ENCODE data around the gene ZNF469.
A peak's percentile ranks its signal among the peaks of the same experiment; 100 is the strongest.

Gene ZNF469

DNA sequence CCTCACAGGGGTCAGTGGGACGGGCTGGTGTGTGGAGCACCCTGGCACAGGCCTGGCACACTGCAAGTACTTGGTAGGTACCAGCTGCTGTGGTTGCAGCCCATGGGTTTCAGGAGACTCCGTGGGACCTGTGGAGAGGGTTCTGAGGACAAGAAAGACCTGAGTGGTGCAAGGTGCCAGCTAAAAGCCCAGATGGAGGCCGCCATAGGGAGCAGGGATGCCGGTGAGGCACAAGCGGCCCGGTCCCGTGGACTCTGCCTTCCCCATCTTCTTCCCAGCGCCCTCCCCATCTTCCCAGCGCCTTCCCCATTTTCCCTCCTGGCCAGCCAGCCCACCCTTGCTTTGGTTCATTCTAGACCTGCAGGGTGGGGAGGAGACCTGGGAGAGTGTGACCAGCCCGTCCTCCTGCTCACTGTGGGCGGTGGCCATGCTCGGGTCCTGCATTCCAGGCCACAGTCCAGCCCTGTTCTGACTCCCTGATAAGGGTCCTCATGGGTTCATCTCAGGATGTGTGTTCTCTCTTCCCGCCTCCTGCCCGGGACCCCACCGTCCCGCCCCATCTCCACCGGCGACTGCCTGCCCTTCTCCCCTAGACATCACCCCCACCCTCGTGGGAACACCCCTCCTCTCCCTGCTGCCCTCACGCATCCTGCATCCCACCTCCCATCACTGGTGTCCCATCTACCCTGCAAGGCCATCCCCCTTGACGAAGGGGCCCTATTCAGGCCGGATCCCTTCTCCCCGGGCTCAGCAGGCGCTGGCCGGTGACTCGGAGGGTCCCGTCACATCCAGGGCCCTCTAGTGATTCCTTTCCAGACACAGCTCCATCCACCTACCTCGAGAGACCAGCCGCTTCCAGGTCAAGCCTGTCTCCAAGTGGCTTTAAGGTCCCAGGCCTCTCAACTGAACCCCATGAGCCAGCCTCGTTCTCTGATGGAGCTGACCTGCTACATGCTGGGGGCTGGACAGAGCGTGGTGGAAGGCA lies 3.4 kb downstream of the ZNF469 start:
- no peak overlapping the region for H3K4me3 Mint-ChIP-seq
- H3K27ac Mint-ChIP-seq: no peak overlapping the region
- H3K9me3 Mint-ChIP-seq: no peaks in the 10 kb centered on the region
- no peak for ATAC-seq
- peaks cover 58% of the 10 kb centered on the region for H3K27me3 Mint-ChIP-seq
- no peaks in the 10 kb centered on the region for H3K36me3 Mint-ChIP-seq
- H3K4me1 Mint-ChIP-seq: peaks cover 12% of the 10 kb centered on the region

DNA sequence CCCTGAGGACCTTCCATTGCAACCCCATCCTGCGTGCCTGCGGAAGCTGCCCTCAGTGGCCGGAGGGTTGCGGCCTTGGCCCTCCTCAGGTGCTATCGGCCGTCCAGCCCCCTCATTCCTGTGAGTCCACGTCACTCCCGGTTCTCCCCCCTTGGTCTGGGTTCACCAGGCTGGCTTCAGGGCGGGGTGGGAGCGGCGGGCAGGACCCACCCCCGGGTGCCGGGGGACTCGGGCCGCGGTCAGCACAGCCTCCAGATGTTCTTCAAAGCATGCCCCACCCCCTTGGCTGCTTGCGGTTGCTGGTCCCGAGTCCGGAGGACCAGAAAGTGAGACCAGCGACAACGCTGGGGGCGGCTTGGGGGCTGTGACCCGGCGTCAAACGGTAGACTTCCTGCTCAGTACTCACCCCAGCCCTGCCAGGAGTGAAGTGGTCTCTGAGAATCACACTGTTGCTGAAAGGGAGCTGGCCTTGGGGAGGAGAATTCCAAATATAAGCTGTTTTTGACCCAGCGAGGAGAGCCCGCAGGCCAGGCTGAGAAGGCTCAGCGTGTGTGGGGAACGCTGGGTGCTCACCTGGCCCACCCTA lies 4.5 kb downstream of the ZNF469 start:
- Mint-ChIP-seq H3K27me3 (peaks cover 67% of the 10 kb centered on the region), H3K27ac (no peak overlapping the region), H3K4me1 (peaks cover 12% of the 10 kb centered on the region), H3K4me3 (no peak overlapping the region), H3K9me3 (no peaks in the 10 kb centered on the region), H3K36me3 (no peaks in the 10 kb centered on the region)
- peak; percentile 10 for ATAC-seq

- H3K4me3 Mint-ChIP-seq: no peak overlapping the region
- no peaks in the 10 kb centered on the region for H3K36me3 Mint-ChIP-seq
- no peaks in the 10 kb centered on the region for H3K9me3 Mint-ChIP-seq
- H3K4me1 Mint-ChIP-seq: peaks cover 12% of the 10 kb centered on the region
- peaks cover 76% of the 10 kb centered on the region for H3K27me3 Mint-ChIP-seq
- no peak for ATAC-seq
- no peak overlapping the region for H3K27ac Mint-ChIP-seq
These were observed 5.3 kb downstream of the ZNF469 start for GRCh38 chr16:88387941-88388627.

- Mint-ChIP-seq H3K27ac (no peak overlapping the region), H3K4me3 (no peak overlapping the region), H3K27me3 (peaks cover 77% of the 10 kb centered on the region), H3K4me1 (peaks cover 9% of the 10 kb centered on the region), H3K9me3 (no peaks in the 10 kb centered on the region), H3K36me3 (no peaks in the 10 kb centered on the region)
- no peak for ATAC-seq
These were observed 6.4 kb downstream of the ZNF469 start for GRCh38 chr16:88389191-88389590.

DNA sequence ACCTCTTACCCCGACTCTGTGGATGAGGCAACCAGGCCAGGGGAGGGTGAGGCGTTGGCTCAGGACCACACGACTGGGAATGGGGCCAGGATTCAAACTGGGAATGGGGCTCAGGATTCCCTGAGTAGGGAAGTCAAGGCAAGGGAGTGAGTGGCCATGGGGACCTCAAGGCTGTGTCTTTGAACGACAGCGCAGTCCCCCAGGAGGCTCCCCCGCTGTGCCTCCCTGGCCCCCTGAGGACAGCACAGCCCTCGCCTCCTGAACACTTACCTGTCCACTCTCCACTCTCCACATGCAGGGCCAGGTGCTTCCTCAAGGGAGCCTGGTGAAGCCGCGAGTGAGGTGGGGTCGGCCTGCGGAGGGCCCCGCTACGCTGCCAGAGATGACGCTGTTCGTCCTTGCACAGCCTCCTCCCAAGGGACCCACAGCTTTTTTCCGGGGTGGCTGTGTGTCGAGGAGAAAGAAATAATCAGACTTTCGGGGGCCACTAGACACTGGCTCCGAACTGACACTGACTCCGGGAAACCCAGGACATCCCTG lies 6.9 kb downstream of the ZNF469 start:
- H3K4me3 Mint-ChIP-seq: no peak overlapping the region
- ATAC-seq: no peak
- H3K27me3 Mint-ChIP-seq: peaks cover 77% of the 10 kb centered on the region
- peaks cover 4% of the 10 kb centered on the region for H3K4me1 Mint-ChIP-seq
- H3K27ac Mint-ChIP-seq: no peak overlapping the region
- no peaks in the 10 kb centered on the region for H3K36me3 Mint-ChIP-seq
- no peaks in the 10 kb centered on the region for H3K9me3 Mint-ChIP-seq

DNA sequence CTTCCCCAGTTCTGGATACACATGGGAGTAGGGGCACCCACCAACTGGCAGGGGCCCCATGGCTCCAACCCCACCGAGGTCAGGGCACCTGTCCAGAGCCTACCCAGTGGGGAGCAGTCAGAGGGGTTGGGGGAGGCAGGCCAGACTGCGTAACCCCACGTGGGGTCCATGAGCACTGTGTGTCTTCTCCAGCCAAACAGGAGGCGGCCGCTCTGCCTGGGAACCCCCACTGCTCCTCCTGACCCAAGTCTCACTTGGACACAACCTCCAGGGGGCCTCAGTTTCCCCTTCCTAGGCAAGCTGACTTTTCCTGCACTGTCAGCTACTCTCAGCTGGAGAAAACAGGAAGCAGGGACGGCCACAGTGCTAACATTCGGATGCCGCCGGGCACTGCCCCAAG lies 7.5 kb downstream of the ZNF469 start:
- no peak for ATAC-seq
- H3K27ac Mint-ChIP-seq: no peak overlapping the region
- no peaks in the 10 kb centered on the region for H3K4me1 Mint-ChIP-seq
- no peaks in the 10 kb centered on the region for H3K36me3 Mint-ChIP-seq
- H3K4me3 Mint-ChIP-seq: no peak overlapping the region
- no peaks in the 10 kb centered on the region for H3K9me3 Mint-ChIP-seq
- H3K27me3 Mint-ChIP-seq: peaks cover 77% of the 10 kb centered on the region

- Mint-ChIP-seq H3K36me3 (no peaks in the 10 kb centered on the region), H3K27ac (no peak overlapping the region), H3K9me3 (no peaks in the 10 kb centered on the region), H3K4me3 (no peak overlapping the region), H3K27me3 (peaks cover 73% of the 10 kb centered on the region), H3K4me1 (no peaks in the 10 kb centered on the region)
- no peak for ATAC-seq
These were observed 8.0 kb downstream of the ZNF469 start for GRCh38 chr16:88390735-88391134.

- ATAC-seq: no peak
- Mint-ChIP-seq H3K4me3 (no peak overlapping the region), H3K27me3 (peaks cover 73% of the 10 kb centered on the region), H3K9me3 (no peaks in the 10 kb centered on the region), H3K36me3 (no peaks in the 10 kb centered on the region), H3K27ac (no peak overlapping the region), H3K4me1 (no peaks in the 10 kb centered on the region)
These were observed 8.5 kb downstream of the ZNF469 start for GRCh38 chr16:88391144-88391850.

- no peak overlapping the region for H3K4me3 Mint-ChIP-seq
- H3K27ac Mint-ChIP-seq: no peak overlapping the region
- H3K36me3 Mint-ChIP-seq: no peaks in the 10 kb centered on the region
- H3K27me3 Mint-ChIP-seq: peaks cover 69% of the 10 kb centered on the region
- ATAC-seq: no peak
- H3K9me3 Mint-ChIP-seq: no peaks in the 10 kb centered on the region
- H3K4me1 Mint-ChIP-seq: no peaks in the 10 kb centered on the region
These were observed 9.4 kb downstream of the ZNF469 start for GRCh38 chr16:88392111-88392510.

DNA sequence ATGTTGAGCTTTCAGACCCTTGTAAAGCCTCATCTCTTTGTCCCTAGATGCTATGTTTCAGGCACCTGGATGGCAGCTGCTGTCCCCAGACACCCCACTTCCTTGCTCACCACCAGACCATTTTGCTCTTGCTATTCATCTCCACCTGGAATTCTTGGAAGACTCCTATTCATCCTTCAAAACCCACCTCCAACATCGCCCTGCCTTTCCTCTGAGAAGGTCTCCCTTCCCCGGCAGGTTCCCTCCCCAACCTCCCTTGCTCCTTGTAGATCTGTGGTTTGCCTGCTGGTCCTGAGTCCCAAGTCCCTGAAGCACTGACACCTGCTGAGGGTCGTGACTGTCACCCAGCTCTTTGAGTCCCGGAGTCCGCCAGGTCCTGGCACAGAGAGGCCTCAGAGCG lies 9.9 kb downstream of the ZNF469 start:
- Mint-ChIP-seq H3K4me1 (no peaks in the 10 kb centered on the region), H3K27ac (no peak overlapping the region), H3K4me3 (no peak overlapping the region), H3K9me3 (no peaks in the 10 kb centered on the region), H3K36me3 (no peaks in the 10 kb centered on the region), H3K27me3 (peaks cover 68% of the 10 kb centered on the region)
- no peak for ATAC-seq

DNA sequence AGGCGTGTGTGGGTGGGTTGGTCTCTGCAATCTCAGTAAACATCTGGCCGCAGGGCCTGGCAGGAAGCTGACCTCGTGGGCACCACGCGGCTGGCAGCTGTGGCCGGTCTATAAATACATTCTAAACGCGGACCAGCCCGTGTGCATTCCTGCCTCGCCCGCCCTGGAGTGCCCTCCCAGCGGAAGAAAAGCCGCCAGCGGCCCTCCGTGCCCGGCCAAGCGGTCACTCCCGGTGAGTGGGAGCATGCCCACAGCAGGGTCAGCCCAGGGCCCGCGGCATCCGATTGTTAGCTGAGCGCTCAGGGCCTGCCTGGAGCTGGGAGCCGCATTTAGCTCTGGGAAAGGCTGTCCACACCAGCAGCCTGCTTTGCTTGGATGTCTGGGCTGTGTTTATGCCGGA lies 10.3 kb downstream of the ZNF469 start:
- no peaks in the 10 kb centered on the region for H3K36me3 Mint-ChIP-seq
- no peak overlapping the region for H3K27ac Mint-ChIP-seq
- H3K27me3 Mint-ChIP-seq: peaks cover 68% of the 10 kb centered on the region
- peaks cover under 1% of the 10 kb centered on the region for H3K9me3 Mint-ChIP-seq
- no peak overlapping the region for H3K4me3 Mint-ChIP-seq
- no peaks in the 10 kb centered on the region for H3K4me1 Mint-ChIP-seq
- no peak for ATAC-seq

GRCh38 chr16:88393571-88393970 lies 10.8 kb downstream of the ZNF469 start:
- Mint-ChIP-seq H3K27ac (no peak overlapping the region), H3K4me1 (no peaks in the 10 kb centered on the region), H3K9me3 (peaks cover 5% of the 10 kb centered on the region), H3K27me3 (peaks cover 68% of the 10 kb centered on the region), H3K36me3 (no peaks in the 10 kb centered on the region), H3K4me3 (no peak overlapping the region)
- ATAC-seq: no peak

DNA sequence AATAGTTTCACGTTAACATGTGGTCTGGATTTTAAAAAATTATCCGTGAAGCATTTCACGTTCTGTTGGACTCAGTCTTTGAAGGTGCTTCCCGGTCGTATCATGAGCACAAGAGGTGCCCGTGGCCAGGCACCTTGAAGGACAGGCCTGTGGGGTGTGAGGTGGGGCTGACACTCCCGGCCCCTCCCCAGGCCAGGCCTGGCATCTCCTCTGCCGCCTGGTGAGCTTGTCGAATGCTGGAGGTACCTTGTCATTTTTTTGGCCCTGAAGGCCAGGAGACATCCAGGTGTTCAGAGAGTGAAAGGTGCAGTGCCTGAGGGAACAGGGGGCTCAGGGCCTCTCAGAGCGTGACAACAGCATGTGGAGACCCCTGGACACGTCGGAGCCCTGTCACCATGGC lies 11.7 kb downstream of the ZNF469 start:
- Mint-ChIP-seq H3K9me3 (peaks cover 5% of the 10 kb centered on the region), H3K27me3 (peaks cover 60% of the 10 kb centered on the region), H3K4me3 (no peak overlapping the region), H3K27ac (no peak overlapping the region), H3K4me1 (no peaks in the 10 kb centered on the region), H3K36me3 (no peaks in the 10 kb centered on the region)
- ATAC-seq: no peak

DNA sequence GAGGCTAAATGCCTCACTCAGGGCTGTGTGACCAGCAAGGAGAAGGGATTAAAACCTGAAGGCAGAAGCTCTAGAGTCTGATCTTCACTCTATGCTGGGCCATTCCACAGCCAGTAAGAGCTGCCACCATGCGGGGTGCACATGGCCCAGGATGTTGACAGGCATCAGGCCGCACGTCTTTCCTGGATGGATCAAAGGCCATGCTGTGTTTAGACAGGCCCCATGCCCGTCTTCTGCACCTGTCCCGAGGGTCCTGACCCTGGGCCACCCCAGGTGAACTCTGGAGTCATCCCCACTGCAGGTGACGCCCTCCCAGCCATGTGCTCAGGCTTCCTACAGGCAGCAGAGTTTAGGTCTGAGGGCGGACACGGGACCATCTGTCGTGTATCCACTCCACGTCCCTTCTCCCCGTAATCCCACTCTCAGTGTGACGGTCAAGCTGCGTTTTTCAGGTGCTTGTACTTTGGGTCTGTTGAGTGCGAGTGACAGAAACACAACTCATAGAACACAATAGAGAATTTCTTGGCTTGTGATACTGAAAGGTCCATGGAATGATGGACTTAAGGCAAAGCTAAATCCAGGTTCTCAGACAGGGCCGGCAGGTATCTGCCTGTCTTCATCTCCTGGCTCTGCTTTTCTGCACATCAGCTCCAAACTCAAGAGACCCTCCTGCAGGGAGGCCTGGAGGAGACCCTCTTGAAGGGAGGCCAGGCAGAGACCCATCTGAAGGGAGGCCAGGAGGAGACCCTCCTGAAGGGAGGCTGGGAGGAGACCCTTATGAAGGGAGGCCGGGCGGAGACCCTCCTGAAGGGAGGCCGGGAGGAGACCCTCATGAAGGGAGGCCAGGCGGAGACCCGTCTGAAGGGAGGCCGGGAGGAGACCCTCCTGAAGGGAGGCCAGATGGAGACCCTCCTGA lies 13.2 kb downstream of the ZNF469 start:
- no peak for ATAC-seq
- H3K4me1 Mint-ChIP-seq: no peaks in the 10 kb centered on the region
- H3K4me3 Mint-ChIP-seq: no peak overlapping the region
- no peak overlapping the region for H3K27ac Mint-ChIP-seq
- H3K9me3 Mint-ChIP-seq: peaks cover 5% of the 10 kb centered on the region
- no peaks in the 10 kb centered on the region for H3K36me3 Mint-ChIP-seq
- peaks cover 44% of the 10 kb centered on the region for H3K27me3 Mint-ChIP-seq

Measured in stimulated activated memory B cell treated with anti-CD40 and anti-IgM and Interleukin-4, amounts not matched to agents 10 μg/mL and 1 μg/mL and 100 μg/mL, for 72 hours (primary cell).